Liver (tissue), 3 donors: ENCODE measurements around the gene TOX2.

ENCODE experiments used
- GABPA ChIP-seq, 2 donors: IDR thresholded peaks in 1 of 2; conservative IDR thresholded peaks in 1 of 2; 2 replicates each; pipeline ENCODE4 v1.6.1; 2016; ENCODE audit warnings: antibody characterized with exemption in 2 of 2, mild to moderate bottlenecking in 1 of 2, moderate library complexity in 1 of 2
- JUND ChIP-seq, 2 donors: IDR thresholded peaks; 2 replicates each; pipeline ENCODE4 v1.6.1; 2016; ENCODE audit warnings: antibody characterized with exemption in 2 of 2
- RAD21 ChIP-seq, 2 donors: IDR thresholded peaks; 2 replicates each; pipeline ENCODE4 v1.6.1; 2016; ENCODE audit warnings: antibody characterized with exemption in 2 of 2, mild to moderate bottlenecking in 2 of 2
- TF ChIP-seq, protein P1 (sequence below): fragments of 150-350 bp; IDR thresholded peaks from 2 replicates; pipeline ENCODE4 v1.5.1; 2017; ENCODE audit warnings: improper control_type of control experiment, low read depth, low read length; ENCODE audit not compliant: missing input control
- TF ChIP-seq, protein P2 (sequence below): IDR thresholded peaks from 2 replicates; pipeline ENCODE4 v1.6.1; 2016; ENCODE audit warnings: antibody characterized with exemption
- donor health status: healthy.
- donor health status: healthy.

DNA sequence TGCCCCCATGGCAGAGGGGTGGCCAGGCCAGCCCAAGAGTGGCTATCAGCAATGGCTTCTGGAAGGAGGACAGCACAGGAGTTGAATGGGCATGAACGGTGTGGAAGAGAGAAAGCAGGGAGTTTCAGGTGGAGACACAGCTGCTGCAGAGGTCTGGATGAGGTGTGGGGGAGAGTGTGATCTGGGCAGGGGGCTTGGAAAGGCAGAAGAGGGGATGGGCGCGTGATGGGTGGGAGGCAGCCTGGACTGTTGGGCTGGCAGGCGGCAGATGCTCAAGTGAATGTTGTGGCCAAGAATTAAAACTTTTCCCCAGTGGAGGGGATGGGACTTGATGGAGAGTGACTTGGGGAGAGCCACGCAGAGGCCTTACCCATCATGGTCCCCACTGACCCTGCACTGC is 46.5 kb downstream of the TOX2 start:
- TF ChIP-seq, protein P1, sequence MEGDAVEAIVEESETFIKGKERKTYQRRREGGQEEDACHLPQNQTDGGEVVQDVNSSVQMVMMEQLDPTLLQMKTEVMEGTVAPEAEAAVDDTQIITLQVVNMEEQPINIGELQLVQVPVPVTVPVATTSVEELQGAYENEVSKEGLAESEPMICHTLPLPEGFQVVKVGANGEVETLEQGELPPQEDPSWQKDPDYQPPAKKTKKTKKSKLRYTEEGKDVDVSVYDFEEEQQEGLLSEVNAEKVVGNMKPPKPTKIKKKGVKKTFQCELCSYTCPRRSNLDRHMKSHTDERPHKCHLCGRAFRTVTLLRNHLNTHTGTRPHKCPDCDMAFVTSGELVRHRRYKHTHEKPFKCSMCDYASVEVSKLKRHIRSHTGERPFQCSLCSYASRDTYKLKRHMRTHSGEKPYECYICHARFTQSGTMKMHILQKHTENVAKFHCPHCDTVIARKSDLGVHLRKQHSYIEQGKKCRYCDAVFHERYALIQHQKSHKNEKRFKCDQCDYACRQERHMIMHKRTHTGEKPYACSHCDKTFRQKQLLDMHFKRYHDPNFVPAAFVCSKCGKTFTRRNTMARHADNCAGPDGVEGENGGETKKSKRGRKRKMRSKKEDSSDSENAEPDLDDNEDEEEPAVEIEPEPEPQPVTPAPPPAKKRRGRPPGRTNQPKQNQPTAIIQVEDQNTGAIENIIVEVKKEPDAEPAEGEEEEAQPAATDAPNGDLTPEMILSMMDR, result no peak
- TF ChIP-seq, protein P2, sequence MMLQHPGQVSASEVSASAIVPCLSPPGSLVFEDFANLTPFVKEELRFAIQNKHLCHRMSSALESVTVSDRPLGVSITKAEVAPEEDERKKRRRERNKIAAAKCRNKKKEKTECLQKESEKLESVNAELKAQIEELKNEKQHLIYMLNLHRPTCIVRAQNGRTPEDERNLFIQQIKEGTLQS, result no peak
- TF ChIP-seq JUND (IDR thresholded peaks at IDR 0.05), result no peak
- no peak for TF ChIP-seq GABPA (IDR thresholded peaks at IDR 0.05 in 1 of 2, conservative IDR thresholded peaks at IDR 0.05 in 1 of 2)
- TF ChIP-seq RAD21 (IDR thresholded peaks at IDR 0.05), result no peak
